Brain pericyte (primary cell): ENCODE results near the gene IGFBP5.

Experiments
- DNase-seq: peaks from one replicate; pipeline ENCODE4 v3.0.0-alpha.2; 2012; ENCODE audit warnings: low read depth, low spot score

Gene IGFBP5

DNA sequence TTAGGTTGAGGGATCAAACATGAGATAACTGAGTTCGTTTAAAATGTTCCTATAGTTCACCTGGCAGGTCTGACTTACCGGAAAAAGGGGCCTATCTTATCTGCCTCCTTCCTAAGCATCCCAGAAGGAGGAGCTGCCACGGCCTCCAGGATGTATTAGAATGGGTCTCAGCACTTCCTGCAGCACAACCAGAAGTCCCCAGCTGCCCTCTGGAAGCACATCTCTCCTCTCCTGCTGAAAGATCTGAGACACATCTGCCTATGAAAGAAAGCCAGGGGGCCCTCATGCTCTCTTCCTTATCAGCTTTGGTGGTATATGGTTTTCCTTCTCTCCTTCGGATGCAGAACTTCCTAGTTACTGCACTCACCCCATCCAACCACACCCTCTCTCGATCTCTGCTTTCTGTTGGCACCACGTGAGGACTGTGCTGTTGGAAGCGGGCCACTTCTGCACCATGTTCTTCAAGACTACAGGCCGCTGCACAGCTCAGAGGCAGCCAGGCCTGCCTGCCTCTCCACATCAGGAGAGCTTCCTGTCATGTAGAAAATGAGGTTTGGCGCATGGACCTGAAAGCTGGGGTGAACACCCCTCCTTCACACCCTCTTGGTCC, 6.5 kb downstream of the IGFBP5 start:
- DNase-seq: no peak

DNA sequence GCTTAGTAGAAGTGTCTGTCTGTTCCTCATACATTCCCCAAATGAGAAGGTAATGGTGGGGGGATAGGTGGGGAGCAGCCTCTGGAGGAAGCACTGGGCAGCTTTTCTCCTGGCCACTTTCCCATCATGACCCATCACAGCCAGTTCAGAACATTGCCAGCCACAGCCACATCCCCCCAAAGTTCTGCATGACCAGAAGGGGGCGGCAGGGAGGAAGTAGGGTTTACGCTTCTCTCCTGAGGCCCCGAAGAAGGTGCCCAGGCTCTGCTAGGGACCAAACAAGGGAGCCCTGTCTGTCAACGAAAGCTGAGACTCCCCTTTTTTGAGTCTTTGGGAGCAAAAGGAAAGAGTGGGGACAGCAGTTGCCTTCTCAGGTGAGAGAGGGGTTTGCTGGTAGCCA, 7.7 kb downstream of the IGFBP5 start:
- no peak for DNase-seq

DNA sequence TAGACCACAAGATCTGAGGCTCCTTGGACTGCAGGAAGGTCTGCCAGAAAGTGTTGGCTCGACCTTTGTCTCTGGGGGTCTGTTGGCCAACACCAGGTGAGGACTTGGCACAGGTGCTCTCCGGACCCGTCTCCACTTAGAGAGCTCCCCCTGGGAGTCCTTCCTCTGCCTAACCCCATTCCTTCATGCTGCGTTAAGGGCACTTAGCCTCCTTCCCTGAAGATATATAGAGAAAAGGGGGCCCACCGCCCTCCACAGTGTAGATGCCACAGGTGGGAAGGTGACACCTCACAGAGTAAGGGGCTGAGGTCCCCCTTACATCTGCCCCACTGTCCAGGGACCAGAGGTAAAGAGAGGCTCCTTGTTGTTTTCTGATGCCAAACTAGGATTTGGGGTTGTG, 8.2 kb downstream of the IGFBP5 start:
- no peak for DNase-seq

DNA sequence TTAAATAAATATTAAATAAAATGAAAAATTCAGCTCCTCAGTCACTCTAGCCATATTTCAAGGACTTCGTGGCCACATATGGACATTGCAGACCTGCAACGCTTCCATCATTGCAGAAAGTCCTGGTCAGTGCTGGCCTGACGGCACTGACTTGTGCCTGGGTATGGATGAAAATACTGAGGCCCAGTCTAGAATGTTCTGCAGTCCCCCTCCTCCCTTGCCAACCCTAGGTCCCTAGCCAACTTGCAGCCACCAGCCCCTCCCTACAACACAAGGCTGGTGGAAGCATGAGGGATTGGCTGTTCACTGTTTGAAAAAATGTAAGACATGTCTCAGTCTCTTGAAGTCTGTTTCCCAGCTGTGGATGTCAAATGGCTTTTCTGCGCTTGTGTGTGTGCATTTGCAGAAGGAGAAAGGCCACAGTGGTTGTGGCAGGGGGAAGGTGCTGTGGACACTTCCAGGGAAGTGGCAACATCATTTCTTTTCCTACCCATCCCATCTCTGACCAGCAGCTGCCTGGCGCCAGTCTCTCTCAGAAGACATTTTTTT, 9.9 kb downstream of the IGFBP5 start:
- no peak for DNase-seq

DNA sequence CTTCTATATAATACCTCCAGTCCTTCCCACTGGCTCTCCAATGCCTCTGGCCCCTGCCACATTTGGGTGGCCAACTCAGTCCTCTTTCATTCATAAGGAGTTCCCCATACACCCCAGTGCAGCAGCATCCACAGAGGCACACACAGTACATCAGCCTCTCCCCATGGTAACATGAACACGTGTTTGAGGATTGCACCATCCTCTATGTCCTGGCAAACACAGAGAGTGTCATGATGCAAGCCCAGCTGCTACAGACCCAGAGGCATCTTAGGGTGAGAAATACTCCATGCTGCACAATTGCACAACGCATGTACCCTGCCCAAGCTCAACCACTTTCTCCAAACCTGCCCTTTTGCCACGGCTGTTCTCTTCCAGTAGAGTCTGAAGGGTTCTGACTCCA, 11.5 kb downstream of the IGFBP5 start:
- no peak for DNase-seq

DNA sequence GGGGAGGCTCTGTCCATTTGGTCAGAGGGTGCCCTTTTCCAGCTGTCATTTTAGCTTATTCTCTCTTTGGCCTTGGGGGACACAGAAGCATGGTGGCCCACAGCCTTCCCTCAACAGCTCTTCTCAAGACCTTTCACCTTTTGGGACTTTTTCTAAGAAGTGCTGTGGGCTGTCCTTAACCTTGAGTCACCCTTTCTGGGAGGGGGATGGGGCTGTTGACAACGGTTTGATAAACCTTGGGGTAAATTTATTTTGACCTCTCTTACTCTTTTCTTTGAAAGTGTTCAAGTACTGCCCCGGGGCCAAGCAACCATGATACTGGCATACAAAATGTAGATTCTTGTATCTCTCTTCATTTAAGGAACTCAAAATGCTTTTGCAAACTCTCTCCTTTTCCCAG, 13.7 kb downstream of the IGFBP5 start:
- no peak for DNase-seq

DNA sequence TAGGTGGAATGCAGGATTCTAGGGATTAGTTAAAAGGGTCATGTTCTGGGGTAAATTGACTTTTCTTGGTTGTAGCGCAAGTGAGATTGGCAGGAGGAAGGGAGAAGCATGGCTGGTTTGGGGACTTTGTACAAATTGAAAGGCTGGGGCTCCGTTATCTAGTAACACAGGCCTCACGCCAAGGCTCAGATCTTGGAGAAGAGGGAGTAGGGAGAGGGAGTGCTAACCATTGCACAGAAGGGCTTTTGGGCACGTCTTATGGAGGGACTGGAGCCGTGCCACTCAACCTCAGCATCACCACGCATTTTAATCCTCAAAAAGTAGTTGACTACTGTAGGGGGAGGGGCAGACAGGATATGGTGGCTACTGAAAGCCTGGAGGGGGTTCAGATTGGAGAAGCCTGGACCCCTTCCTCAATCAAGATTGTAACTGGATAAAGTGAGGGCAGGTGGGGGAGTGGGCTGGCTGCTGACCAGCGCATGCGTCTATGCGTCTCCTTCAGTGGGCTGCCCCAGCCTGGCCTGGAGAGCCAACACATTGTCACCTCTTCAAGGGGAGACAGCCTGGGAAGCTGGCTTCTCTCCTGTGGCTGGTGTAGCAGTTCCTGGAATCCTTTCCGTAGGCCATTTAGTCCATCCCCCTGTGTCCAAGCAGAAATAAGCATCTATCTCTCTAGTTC, 14.3 kb downstream of the IGFBP5 start:
- no peak for DNase-seq

DNA sequence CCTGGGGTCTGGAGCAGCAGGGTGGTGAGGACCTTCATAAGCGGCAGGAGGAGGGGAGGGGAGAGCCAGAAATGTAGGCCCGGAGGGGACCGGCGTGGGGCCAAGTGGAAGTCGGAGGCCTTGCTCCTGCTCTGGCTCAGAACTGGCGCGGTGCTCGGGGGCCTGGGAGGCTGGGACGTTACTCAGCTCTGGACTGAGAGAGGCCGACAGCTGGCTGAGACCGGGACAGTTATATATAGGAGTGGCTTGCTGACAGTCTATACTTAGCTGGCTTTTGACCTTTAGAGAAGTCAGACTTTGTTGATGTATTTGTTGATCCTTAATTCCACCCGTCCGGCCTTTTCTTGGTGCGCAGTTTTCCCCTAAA, 15.7 kb downstream of the IGFBP5 start:
- no peak for DNase-seq

DNA sequence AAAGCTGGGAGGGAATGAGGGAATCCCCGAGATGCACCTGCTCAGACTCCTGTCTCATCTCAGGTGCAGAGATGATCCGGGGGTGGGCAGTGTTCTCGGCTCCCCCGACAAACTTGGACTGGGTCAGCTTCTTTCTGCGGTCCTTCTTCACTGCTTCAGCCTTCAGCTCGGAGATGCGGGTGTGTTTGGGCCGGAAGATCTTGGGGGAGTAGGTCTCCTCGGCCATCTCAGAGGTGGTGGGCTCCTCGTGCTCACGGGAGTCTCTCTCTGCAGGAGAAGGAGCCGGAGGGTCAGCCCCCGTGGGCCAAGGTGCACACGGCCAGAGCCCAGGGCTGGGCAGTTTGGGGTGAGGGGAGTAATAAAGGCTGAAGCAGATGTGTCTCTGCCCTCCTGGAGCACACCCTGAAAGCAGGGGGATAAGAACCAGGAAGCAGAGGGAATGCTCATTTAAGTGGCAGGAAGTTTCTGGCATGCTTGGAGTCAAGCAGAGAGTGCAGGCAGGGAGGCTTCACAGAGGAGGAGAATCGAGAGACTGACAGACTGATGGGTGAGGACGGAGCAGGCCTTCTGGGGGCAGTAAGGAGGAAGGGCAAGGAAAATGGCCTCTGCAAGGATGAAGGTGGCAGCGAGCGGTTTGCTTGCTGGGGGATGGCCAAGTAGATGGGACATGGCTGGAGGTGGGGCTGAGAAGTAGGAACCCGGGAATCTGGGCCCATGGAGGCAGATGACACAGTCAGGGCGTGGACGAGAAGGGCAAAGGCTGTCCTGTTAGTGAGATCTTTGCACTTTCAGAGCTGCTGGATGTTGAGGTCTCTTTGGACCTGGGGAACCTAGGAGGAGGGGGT, 16.3 kb downstream of the IGFBP5 start:
- no peak for DNase-seq

DNA sequence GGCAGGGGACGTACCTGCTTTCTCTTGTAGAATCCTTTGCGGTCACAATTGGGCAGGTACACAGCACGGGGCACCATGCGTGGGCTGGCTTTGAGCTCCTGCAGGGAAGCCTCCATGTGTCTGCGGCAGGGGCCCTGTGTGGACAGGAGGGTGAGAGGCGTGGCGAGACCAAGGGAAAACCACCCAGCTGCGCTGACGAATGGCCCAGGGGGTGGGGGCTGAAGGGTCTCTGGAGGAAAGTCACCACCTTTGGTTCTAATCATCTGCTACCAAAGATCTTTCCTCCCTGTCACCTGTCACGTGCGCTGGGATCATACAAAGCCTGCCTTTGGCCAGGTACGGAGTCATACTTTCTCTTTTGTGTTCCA, 17.3 kb downstream of the IGFBP5 start:
- DNase-seq: no peak

DNA sequence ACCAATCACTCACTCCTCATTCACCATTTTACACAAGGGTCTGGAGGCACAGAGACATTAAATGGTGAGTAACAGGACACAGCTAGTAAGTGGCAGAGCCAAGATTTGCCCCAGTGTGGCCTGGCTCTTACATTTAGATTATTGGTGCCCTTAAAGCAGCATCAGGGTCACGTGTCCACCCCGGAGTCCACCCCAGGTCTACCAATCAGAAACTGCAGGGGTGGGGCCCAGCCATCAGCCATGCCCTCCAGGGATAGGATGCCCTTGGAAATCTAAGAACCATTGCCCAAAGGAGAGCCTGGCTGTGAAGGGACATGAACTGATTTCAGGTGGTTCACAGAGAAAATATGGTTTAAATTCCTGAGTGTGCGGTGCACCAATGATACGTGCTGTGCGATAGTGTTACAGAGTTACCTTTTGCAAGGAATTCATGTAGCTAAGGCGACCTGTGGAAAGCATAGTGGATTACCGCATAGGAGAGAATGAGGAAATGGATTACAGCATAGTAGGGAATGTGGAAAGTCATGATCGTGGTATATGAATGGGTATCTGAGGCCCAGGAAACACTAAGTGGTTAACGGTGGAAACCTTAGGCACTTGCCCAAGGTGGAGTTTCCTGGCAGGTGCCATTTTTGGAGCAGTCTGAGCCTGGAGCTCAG, 17.8 kb downstream of the IGFBP5 start:
- DNase-seq: no peak

DNA sequence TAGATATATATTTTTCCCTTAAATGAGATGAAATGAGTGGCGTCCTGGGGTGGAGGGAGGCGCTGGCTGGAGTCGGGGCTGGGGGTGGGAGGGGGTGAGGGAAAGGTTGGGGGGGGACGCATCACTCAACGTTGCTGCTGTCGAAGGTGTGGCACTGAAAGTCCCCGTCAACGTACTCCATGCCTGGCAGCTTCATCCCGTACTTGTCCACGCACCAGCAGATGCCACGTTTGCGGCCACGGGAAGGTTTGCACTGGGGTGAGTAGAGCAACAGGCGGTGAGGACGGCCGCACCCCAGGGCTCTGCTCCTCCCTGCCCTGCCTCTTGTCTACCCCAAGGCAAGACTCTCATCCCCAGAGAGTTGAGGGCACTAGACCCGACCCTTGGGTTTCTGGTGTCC, 18.7 kb downstream of the IGFBP5 start:
- DNase-seq: no peak

DNA sequence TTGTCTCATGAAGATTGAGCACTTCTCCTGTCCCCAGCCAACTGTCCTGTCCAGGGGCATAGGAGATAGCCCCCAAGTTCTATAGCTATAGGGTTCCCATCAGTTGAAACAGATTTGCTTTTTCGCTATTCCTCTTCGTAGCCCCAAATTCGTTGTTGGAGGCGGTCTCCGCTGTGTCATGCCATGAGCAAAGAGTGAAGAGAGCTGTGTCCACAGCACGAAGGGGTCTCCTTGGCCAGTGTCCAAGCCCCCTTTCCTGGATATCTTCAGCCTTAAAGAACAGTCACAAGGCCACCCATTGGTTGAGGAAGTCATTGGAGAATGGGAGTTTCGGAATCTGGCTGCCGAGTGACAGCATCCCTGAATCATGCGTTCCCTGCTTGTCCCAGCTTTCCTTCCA, 21.0 kb downstream of the IGFBP5 start:
- DNase-seq: no peak

DNA sequence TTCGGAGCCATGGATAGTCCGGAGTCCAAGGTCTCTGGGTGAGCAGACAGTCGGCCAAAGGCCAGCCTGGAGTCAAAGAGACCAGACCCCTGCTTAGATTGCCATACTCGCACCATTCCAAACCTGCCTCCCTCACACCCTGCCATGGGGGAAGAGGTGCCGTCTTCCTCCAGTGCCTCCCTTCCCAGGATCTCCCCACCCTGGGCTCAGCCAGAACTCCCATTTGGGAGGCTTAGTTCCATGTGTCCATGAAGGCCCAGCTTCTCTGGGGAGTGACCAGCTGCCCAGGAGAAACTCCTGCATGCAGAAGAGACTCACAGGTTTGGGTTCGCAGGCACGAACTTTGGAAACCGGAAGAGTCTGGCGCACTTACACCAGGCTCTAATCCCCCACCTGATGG, 21.7 kb downstream of the IGFBP5 start:
- DNase-seq: no peak

DNA sequence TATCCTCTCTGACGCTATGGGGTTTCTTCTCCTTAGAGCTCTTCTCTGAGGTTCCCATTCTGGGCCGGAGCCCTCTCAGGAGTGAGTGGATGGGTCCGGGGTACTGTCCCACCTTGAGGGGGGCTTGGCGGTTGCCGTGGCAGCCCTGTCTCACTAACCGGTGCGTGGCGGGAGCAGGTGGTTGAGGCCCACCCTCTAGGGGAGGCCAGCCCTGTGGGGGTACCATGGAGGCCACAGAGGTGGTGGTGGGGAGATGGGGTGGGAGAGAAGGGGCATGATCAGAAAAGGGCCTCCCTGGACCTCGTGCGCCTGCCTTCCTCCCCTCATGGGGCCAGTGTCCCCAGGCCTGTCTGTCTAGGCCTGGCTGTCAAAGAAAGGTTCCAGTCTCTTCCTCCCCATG, 22.3 kb downstream of the IGFBP5 start:
- DNase-seq: no peak

DNA sequence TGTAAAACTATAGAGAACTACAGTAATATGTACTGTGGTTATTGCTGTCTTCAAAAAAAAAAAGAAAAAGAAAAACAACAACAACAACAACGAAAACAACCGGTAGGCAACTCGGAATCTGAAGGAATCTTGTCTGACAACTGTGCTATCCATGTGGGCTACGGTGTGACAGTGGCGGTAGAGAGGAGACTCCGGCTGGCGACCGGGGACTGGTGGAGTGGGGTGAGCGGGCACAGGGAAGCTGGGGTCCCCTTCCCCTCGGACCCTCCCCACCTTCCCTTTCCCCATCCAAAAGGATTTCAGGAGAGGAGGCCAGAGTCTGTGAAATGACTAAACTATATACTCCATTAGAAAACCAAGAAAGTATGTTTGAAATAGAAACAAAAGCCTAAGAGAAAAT, 22.9 kb downstream of the IGFBP5 start:
- no peak for DNase-seq

DNA sequence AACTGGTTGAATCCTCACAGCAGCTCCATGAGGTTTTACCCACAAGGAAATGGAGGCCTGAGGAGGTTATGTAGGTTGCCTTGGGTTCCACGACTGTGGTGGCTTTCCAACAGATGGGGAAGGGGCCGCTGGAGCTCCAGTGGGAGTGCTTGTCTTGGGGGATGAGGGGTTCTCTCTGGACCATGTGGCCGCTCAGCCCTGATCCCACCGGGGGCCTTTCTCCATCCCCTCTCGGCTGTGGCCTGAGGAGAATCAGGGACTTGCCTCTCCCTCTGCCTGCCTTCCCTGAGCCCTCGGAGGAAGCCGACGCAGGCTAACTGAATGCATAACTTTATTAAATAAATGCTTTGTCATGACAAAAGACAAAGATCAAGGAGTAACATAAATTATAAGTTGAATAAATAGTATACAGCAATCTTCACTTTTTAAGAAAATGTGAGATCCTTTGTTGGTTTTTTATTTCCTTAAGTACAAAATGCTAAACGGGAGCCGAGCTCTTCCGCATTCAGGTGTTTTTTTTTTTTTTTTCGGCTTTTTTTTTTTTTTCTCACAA, 23.5 kb downstream of the IGFBP5 start:
- no peak for DNase-seq

DNA sequence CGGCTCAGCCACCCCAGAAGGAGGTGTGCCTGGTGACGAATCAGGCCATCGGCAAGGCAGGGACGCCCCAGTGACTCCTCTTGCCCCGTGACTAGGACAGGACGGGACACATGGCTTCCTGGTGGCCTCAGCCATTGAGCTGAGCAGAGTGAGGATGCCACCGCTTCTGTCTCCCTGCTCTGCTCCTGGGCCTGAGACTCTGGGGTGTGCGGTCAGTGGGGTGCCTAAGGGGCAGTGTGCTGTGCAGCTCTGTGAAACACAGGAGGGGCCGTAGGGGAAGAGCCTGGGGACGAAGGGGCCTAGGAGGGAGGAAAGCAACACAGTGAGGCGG, 24.3 kb downstream of the IGFBP5 start:
- DNase-seq: no peak

DNA sequence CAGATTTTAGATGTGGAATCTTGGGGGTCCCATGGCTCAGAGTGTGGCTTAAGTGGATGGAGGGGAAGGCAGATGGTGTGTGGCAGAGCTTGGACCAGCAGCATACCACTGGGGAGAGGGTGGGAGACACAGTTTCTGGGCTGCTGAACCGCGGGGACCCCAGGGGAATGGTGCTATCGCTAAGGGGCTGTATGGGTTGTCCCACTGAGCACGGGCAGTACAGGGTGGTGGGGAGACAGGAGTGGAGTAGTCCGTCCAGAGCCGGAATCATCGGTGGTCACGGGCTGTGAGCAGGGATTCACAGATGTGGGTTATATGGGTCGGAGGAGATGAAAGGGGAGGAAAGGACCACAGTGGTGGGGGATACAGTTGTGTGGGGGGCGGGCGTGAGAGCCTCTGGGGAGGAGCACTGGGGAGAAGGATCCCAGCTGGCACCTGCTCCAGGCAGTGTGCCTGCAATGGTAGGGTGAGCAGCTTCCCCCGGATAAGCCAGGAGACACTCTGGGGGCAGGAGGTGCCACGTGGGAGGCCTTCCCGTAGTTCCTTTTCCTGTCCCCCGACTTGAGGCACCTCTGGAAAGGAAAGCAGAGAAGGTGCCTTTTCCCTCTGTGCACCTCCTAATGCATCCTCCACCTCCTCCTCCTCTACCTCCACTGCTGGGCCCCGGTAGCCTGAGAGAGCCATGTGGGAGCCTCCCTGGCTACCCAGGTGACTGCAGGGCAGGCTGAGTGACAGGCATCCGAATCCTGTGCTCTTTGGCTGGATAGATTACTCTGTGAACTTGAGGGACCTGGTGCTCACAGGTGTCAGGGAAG, 24.9 kb downstream of the IGFBP5 start:
- no peak for DNase-seq

DNA sequence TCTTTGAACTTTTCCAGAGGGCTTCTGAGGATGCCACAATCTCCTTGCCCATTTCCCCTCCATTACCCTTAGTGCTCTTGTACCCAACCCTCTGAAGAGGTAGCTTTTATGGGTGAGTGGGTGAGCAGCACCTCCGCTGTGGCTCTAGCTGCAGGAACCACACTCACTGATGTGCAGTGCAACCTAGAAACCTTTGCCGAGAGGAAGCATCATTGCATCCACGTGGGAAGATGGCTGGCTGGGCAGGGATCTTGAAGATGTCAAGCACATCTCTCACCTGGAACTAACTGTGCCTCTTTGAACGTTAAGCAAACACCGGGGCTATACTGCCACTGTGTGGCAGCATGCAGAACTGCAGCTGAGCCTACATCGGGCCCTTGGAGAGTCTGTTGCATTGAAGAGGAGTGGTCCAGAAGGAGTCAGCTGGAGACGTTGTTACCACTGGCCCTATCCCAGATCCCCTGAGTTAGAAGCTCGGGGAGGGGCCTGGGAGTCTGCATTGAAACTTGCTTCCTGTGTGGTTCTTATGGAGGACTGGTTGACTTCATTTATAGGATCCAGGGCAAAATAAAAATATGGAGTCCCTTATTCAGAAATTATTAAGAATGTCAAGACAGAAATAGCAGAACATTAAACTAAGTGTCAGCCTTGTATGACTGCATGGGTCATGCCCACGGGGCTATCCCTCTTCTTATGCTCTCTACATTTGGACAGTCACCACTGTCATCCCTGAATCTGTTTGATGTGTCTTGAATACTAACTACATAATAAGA, 28.7 kb downstream of the IGFBP5 start:
- no peak for DNase-seq
